Hepatocyte (in vitro differentiated cells): Measurements from ENCODE around the gene MGME1. TPM values are rescaled to one million over a fixed set of nuclear protein-coding genes. Genes with fewer than 3 reads are reported as not detected.

ENCODE experiments used
- DNase-seq: peaks from one replicate; pipeline ENCODE4 v3.0.0-alpha.2; 2016; ENCODE audit warnings: low spot score
- H2AFZ ChIP-seq: fragments of 200-600 bp; sonication (generic); 2 replicates; pipeline ENCODE4 v1.6.0; 2016; ENCODE audit warnings: antibody characterized with exemption, mild to moderate bottlenecking
- H3K27ac ChIP-seq: fragments of 200-600 bp; sonication (generic); 2 replicates; pipeline ENCODE4 v1.5.1; 2016; ENCODE audit warnings: mild to moderate bottlenecking
- H3K27me3 ChIP-seq: fragments of 200-600 bp; sonication (generic); 2 replicates; pipeline ENCODE4 v1.6.1; 2016
- H3K36me3 ChIP-seq: fragments of 200-600 bp; sonication (generic); replicated peaks from 2 replicates; pipeline ENCODE4 v1.5.1; 2016; ENCODE audit warnings: low read depth; ENCODE audit not compliant: insufficient read depth
- H3K4me1 ChIP-seq: fragments of 200-600 bp; sonication (generic); 2 replicates; pipeline ENCODE4 v1.5.1; 2016; ENCODE audit warnings: mild to moderate bottlenecking, moderate library complexity; ENCODE audit not compliant: insufficient read depth
- H3K4me2 ChIP-seq: fragments of 200-600 bp; sonication (generic); 2 replicates; pipeline ENCODE4 v1.6.0; 2016
- H3K4me3 ChIP-seq: fragments of 200-600 bp; sonication (generic); 2 replicates; pipeline ENCODE4 v1.5.1; 2016; ENCODE audit warnings: mild to moderate bottlenecking
- H3K79me2 ChIP-seq: fragments of 200-600 bp; sonication (generic); 2 replicates; pipeline ENCODE4 v1.6.0; 2017; ENCODE audit warnings: mild to moderate bottlenecking
- H3K9me2 ChIP-seq: fragments of 200-600 bp; sonication (generic); replicated peaks from 2 replicates; pipeline ENCODE4 v1.6.0; 2017; ENCODE audit warnings: mild to moderate bottlenecking; ENCODE audit not compliant: insufficient read depth
- H3K9me3 ChIP-seq: fragments of 200-600 bp; sonication (generic); 2 replicates; pipeline ENCODE4 v1.5.1; 2016; ENCODE audit warnings: low read depth, mild to moderate bottlenecking
- H4K20me1 ChIP-seq: fragments of 200-600 bp; sonication (generic); 2 replicates; pipeline ENCODE4 v1.6.0; 2016; ENCODE audit warnings: mild to moderate bottlenecking; ENCODE audit not compliant: insufficient read depth, poor library complexity, severe bottlenecking
- CTCF ChIP-seq: fragments of 200-600 bp; sonication (generic); IDR thresholded peaks from 2 replicates; pipeline ENCODE4 v1.5.1; 2016; ENCODE audit warnings: antibody characterized with exemption, mild to moderate bottlenecking; ENCODE audit not compliant: poor library complexity
- EZH2 ChIP-seq: fragments of 200-600 bp; sonication (generic); IDR thresholded peaks from 2 replicates; pipeline ENCODE4 v1.6.1; 2016; ENCODE audit warnings: antibody characterized with exemption, mild to moderate bottlenecking, borderline replicate concordance
- EZH2phosphoT487 ChIP-seq: fragments of 200-600 bp; sonication (generic); IDR thresholded peaks from one replicate; pipeline ENCODE4 v1.6.1; 2018; ENCODE audit warnings: antibody characterized with exemption, mild to moderate bottlenecking, low read depth, moderate library complexity; ENCODE audit not compliant: unreplicated experiment, severe bottlenecking
- WGBS: methylation state at CpG from one replicate; pipeline ENCODE4 v1.1.6; 2016; ENCODE audit warnings: low lambda C conversion rate; ENCODE audit errors: missing lambda C conversion rate; 5-methylcytosine and 5-hydroxymethylcytosine counted together
- polyA plus RNA-seq: library from polyadenylated mRNA; unstranded; fragments of >200 nt; fragmentation: Nextera tagmentation; extraction: Ambion mirVana; gene quantifications from 2 replicates; pipeline ENCODE4 v1.2.1, GENCODE V29; 2016
- total RNA-seq: library from RNA; depleted of rRNA; stranded (reverse); fragments of >200 nt; gene quantifications from 2 replicates; pipeline ENCODE4 v1.2.3, GENCODE V29; 2014

Gene MGME1
- total and polyA plus RNA-seq, 2 experiments from 2014 or later: 15.7 to 17.9 TPM

GRCh38 chr20:17931513-17931912, 37.3 kb upstream of the MGME1 start:
- Histone ChIP-seq H3K79me2 (no peaks in the 10 kb centered on the region), H3K4me1 (peaks cover 41% of the 10 kb centered on the region), H3K4me2 (no peak overlapping the region), H3K27me3 (no peaks in the 10 kb centered on the region), H3K27ac (no peak overlapping the region), H4K20me1 (no peaks in the 10 kb centered on the region), H3K9me3 (no peaks in the 10 kb centered on the region), H3K36me3 (no peaks in the 10 kb centered on the region), H3K9me2 (no peaks in the 10 kb centered on the region), H2AFZ (no peak overlapping the region), H3K4me3 (no peak overlapping the region)
- WGBS: 93% methylated on average over 1 of the region's 1 CpG
- no peak for DNase-seq
- no peak for TF ChIP-seq CTCF

DNA sequence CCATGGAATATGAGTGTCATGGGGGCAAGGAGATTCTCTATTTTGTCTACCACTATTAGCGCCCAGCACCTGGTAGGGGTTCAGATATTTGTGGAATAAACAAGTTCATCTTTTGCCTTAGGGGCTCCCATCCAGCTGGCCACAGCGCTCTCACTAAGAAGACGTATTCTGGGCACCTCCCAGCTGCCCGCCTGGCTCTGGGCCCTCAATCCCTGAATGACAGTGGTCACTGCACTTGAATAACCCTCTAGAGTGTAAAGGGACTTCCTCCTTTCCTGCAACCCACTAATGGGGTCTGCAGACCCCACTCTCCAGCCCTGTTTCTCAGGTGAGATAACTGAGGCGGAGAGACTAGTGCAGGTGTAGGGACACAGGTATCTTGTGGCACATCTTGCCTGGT, 36.4 kb upstream of the MGME1 start:
- Histone ChIP-seq H3K9me2 (no peaks in the 10 kb centered on the region), H3K4me1 (peaks cover 50% of the 10 kb centered on the region), H3K27ac (no peak overlapping the region), H3K79me2 (no peaks in the 10 kb centered on the region), H3K27me3 (no peaks in the 10 kb centered on the region), H3K4me3 (no peak overlapping the region), H4K20me1 (no peaks in the 10 kb centered on the region), H2AFZ (no peak overlapping the region), H3K4me2 (no peak overlapping the region), H3K36me3 (no peaks in the 10 kb centered on the region), H3K9me3 (no peaks in the 10 kb centered on the region)
- TF ChIP-seq EZH2phosphoT487 (no peak), EZH2 (no peak), CTCF (no peak)
- 94% methylated on average over 5 of the region's 5 CpGs for WGBS
- no peak for DNase-seq

DNA sequence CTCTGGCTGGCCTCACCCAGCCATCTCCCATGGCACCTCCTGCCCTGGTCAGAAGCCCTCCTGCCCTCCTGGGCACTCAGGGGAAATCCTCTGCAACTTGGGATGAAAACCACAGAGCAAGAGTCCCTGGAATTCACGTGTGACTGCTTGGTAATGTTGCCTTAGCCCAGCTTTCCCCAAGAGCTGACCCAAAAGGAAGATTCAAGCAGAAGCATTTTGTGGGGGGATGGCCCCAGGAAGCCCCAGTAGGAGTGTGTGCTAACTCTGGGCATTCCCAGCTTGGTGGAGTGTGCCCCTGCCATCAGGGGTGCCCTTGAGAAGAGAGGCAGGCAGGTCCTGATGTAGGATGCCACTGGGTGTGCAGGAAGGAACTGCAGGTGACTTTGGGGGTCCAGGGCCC, 35.7 kb upstream of the MGME1 start:
- Histone ChIP-seq H4K20me1 (no peaks in the 10 kb centered on the region), H3K27ac (no peak overlapping the region), H3K9me2 (no peaks in the 10 kb centered on the region), H3K27me3 (no peaks in the 10 kb centered on the region), H3K9me3 (no peaks in the 10 kb centered on the region), H3K4me3 (no peak overlapping the region), H3K36me3 (no peaks in the 10 kb centered on the region), H3K4me2 (no peak overlapping the region), H3K4me1 (peaks cover 54% of the 10 kb centered on the region), H2AFZ (no peak overlapping the region), H3K79me2 (no peaks in the 10 kb centered on the region)
- DNase-seq: no peak
- no peak for TF ChIP-seq EZH2phosphoT487
- no peak for TF ChIP-seq CTCF
- TF ChIP-seq EZH2: no peak
- 100% methylated on average over 1 of the region's 1 CpG for WGBS

DNA sequence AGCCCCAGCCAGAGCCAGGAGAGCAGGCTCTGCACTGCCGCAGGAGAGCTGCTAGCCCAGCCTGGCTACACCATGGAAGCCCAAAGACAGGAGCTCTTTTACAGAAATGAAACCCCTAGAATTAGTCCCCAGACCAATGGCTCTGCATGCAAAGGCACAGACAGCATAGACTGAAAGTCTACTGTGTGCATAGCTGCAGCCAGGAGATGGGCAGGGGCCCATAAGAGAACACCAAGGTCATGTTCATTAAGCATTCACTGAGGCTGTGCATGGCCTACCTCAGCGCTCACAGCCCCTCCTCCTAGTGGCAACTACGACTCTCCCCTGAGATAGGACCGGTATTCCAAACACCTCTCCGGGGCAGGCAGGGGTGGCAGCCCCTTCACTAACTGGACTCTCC, 35.1 kb upstream of the MGME1 start:
- no peak for TF ChIP-seq EZH2
- TF ChIP-seq CTCF: no peak
- TF ChIP-seq EZH2phosphoT487: no peak
- no peaks in the 10 kb centered on the region for H3K36me3 ChIP-seq
- no peaks in the 10 kb centered on the region for H3K79me2 ChIP-seq
- no peak overlapping the region for H3K4me2 ChIP-seq
- H3K9me3 ChIP-seq: no peaks in the 10 kb centered on the region
- H3K4me1 ChIP-seq: peaks cover 49% of the 10 kb centered on the region
- no peaks in the 10 kb centered on the region for H3K9me2 ChIP-seq
- no peak overlapping the region for H2AFZ ChIP-seq
- no peaks in the 10 kb centered on the region for H3K27me3 ChIP-seq
- H3K4me3 ChIP-seq: no peak overlapping the region
- WGBS: 59% methylated on average over 5 of the region's 5 CpGs
- H4K20me1 ChIP-seq: no peaks in the 10 kb centered on the region
- H3K27ac ChIP-seq: no peak overlapping the region
- DNase-seq: no peak
